HK-2 (cell line): ENCODE measurements around the gene RAMP2.

Source experiments
- DNase-seq: peaks from one replicate; pipeline ENCODE4 v3.0.0-alpha.2; 2018; ENCODE audit not compliant: unreplicated experiment

Gene RAMP2

DNA sequence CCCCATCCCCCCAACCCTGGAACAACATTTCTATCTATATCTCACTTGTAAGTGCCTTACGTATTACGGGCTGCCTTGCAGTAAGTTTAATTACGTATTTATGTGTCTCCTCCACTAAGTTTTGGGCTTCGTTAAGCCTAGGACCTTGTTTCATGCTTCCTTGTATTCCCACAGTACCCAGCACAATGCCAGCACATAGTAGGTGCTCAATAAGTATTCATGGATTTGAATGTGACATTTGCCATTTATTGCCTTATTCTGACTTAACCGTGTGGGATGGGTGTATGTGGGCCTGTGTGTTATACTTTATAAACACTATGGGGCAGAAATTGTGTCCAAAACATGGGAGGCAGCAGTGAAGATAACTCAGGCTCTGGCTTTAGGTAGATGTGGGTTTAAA, 31.5 kb downstream of the RAMP2 start:
- DNase-seq = no peak

GRCh38 chr17:42795061-42795460, 34.0 kb downstream of the RAMP2 start:
- no peak for DNase-seq

DNA sequence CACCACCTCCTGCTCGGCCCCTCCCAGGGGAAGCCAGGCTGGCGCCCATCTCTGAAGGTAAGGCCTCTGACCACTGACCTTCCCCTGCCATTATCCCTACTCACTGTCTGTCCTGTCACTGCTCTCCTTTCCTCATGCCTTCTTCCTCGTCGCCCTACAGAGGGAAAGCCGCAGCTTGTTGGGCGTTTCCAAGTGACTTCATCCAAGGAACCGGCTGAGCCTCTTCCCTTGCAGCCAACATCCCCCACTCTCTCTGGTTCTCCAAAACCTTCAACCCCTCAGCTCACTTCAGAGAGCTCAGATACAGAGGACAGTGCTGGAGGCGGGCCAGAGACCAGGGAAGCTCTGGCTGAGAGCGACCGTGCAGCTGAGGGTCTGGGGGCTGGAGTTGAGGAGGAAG, 34.4 kb downstream of the RAMP2 start:
- DNase-seq = no peak

DNA sequence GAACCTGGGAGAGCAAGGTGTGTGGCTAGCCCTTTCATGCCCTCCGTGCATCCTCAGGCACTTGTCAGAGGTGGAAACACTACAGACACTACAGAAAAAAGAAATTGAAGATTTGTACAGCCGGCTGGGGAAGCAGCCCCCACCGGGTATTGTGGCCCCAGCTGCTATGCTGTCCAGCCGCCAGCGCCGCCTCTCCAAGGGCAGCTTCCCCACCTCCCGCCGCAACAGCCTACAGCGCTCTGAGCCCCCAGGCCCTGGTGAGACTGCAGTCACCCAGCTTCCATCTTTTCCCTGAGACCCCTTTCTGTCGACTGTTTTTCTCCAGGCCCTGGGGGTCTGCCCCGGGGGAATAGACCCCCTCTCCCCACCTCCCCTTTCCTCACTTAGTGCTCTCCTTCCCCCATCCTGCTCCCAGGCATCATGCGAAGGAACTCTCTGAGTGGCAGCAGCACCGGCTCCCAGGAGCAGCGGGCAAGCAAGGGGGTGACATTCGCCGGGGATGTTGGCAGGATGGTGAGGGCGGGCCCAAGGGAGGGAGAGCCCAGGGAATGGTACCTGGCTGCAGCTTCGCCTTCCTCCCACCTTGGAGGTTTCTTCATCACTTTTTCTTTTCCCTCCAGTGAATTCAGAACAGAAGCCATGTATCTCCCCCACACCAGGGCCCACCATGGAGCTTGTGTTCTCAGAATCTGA, 35.2 kb downstream of the RAMP2 start:
- DNase-seq = no peak

DNA sequence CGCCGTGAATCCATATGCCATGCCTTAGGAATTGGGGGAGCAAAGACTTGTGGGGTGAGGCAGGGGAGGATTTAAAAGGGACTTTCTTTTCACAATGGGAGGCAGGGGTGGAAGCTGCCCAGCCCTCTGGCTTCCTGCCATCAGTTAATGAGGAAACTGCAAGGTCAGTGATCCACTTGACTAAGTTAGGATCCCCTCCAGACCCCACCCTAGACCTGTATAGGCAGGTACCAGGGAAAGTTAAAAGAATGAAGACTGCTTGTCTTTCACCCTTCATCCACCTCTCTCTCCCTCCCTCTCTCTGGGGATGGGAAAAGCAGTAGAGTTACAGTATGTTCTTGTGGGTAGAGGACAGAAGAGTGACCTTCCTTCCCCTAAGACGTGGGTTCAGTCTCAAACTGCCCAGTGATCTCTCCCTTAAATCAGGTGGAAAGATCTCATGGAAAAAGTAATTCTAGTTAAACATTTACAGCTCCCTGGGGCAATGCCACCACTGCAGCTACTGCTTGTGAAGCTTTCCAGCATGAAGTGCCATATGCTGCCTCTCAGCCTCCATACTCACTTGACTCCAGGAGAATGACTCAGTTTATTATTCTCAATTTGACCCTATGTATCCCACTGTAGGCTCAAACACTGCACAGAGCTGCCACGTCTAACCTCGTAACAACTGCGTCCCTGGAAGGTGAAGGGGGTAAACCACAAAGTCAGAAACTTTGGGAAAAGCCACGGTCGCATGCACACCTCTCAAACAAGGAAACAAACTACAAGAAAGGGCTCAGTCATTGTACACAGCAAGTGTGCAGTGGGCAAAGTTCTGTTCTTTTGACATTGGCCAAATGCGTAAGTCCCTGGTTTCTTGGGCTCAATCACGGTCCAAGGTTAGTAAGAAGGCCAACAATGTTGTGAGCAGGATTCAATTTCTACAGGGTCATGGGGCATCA, 36.3 kb downstream of the RAMP2 start:
- DNase-seq = peak; percentile 29

GRCh38 chr17:42798011-42798382, 37.0 kb downstream of the RAMP2 start:
- no peak for DNase-seq

DNA sequence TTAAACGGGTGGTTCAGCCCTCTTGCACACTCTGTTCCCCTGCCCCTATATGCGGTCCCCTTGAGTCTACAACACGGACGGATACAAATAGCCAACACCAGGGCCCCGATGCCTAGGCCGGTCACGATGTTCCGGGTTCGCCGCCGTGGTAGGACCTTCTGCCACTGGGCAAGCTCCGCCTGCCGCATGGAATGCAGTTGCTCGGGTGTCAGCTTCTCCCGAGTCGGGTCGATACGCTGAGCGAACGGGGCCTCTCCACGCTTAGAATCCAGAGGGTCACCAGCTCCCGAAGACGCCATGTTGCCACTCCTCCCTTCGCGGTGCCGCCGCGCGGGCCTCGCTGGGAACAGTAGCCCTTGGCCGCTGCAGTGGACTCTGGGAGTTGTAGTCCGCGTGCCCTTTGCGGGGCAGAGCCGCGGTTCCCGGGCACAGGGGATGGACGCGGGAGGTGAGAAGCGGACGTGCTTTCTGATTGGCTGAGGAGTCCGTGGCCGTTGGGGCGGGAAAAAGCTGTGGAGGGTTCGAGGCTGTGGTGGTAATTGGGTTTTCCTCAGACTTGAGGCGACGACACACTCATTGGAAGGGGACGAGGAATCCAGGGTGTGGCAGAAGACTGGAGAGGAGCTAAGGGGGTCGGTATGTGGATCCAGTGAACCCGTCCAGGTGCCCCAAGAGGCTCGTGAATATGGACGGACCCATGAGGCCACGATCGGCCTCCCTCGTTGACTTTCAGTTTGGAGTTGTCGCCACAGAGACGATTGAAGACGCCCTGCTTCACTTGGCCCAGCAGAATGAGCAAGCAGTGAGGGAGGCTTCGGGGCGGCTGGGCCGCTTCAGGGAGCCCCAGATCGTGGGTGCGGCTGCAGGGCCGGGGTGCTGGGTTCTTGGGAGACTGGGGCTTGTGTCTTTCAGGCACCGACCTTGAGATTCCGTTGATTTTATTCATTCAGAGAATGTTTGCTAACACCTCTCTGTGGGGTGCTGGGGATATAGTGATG, 37.7 kb downstream of the RAMP2 start, which contains the start of the genes CNTD1 and COA3:
Gene CNTD1 (plus strand): TSS at position 479 of the 998 bp plus-strand sequence. CDS start 207 bp downstream, at position 686.
Gene COA3 (minus strand): TSS at position 322 of the 998 bp plus-strand sequence. CDS start 23 bp downstream, at position 299.
- DNase-seq = peak; percentile 88

DNA sequence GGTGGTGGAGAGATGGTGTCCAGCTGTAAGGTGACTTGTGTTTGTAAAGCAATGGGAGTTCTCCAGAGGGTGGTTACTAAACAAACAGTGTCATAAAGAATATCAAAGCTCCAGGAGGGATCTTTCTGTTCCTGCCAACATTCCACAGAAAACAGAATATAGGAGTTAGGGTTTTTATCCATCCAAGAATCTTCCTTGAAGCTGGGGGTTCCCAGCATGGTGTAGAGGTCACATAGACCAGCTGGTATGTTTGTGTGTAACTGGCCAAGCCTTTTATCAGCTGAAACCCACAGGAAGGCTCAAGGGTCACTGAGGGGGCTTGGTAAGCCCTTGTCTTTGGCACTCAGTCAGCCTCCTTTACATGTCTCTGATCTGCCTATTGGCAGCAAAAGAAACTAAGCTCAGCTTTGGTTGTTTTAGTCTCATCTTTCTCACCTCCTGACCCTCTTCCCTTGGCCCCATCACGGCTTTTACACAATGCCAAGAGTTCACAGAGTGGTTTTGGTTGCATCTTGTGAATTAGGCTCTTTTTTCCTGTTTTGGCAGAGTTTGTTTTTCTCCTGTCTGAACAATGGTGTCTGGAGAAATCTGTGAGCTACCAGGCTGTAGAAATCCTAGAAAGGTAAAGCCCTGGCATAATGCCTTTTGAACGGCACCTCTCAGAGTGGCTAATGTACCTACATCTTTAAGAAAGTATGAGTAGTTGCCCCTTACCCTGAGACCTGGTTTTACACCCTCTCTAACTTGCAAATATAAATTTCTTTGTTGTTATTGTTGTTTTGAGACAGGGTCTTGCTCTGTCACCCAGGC, 42.3 kb downstream of the RAMP2 start:
- DNase-seq = no peak

- DNase-seq = no peak
These were observed 43.9 kb downstream of the RAMP2 start for GRCh38 chr17:42804918-42805367.

DNA sequence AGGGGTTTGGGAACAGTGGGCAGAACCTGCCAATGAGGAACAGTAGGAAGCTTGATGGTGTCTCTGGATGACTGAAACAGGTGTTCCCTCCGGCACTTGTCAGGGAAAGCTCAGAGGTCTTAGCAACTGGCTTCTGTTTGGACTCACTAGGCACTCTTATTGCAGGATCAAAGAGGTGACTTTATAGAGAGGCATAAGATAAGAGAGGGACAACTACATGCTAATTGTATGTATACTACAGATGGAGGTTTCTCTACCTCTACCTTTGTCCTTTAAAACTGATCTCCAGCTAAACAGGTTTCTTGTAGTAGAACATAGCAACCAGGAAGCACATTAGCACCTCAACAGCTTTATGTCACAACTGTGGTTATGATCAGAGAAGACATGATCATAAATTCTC, 45.2 kb downstream of the RAMP2 start:
- DNase-seq = no peak

GRCh38 chr17:42809250-42809649, 48.2 kb downstream of the RAMP2 start:
- no peak for DNase-seq
